Sigmoid colon (tissue), 4 donors: Measurements from ENCODE around the gene TMF1.

Source experiments
- EP300 ChIP-seq, 4 donors: sonication (generic); formaldehyde crosslinking; IDR thresholded peaks; one replicate each; pipeline ENCODE4 v1.6.1; 2017; ENCODE audit warnings: antibody characterized with exemption in 4 of 4
- POLR2AphosphoS5 ChIP-seq, 4 donors: sonication (generic); formaldehyde crosslinking; IDR thresholded peaks; one replicate each; pipeline ENCODE4 v1.6.1; 2017; ENCODE audit warnings: antibody characterized with exemption in 4 of 4

DNA sequence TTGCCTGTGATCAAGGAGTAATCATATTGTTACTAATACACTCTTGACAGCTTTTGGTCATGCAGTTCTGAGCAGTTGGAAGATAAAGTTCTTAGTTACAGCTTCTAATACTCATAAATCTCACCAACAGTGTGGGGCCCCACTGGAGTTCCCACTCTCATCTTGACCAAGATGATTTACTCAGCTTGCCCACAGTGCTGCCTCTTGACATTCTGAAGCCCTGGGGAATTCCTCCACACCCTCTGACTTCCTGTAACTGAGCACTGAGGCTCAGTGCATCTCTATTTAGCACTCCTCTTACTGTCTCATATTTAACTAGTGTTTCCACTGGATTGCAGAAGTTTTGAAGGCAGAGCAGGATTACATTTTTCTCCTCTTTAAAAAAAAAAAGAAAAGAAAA, 30.7 kb upstream of the TMF1 start:
- TF ChIP-seq EP300 (IDR thresholded peaks at IDR 0.05) (no peak), POLR2AphosphoS5 (IDR thresholded peaks at IDR 0.05) (peak in 1 of 4 donors; percentile 50)
